ENCODE measurements around the gene DCAF8. TPM values are rescaled to one million over a fixed set of nuclear protein-coding genes. Genes with fewer than 3 reads are reported as not detected.

DCAF8 gene
- total RNA-seq, 1 experiment from 2014 or later, result 98.1 TPM

DNA sequence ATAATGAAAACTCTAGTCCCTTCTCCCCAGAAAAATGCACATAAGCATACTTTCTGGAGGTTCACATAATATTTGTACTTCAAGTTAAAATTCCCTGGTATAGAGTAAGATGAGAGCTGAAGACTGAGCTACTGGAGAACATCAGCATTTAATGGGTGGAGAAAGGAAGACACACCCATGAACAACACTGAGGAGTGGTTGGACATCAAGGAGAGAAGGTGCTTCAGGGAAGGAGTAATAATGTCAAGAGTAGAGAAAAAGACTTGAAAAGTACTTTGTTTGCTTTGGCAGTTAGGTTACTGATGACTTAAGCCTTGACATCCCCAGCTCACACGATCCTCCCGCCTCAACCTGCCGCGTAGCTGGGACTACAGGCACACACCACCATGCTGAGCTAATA lies 35.3 kb downstream of the DCAF8 start (continued):
- TF ChIP-seq POLR2AphosphoS5 (IDR thresholded peaks at IDR 0.05; ENCODE audit: low read depth, low read length), result no peak
- TF ChIP-seq JUND (IDR thresholded peaks at IDR 0.05), result no peak
- TF ChIP-seq, protein P1, sequence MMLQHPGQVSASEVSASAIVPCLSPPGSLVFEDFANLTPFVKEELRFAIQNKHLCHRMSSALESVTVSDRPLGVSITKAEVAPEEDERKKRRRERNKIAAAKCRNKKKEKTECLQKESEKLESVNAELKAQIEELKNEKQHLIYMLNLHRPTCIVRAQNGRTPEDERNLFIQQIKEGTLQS (IDR thresholded peaks at IDR 0.05), result no peak
- no peak for TF ChIP-seq EGR1 (IDR thresholded peaks at IDR 0.05; ENCODE audit: low read depth)

DNA sequence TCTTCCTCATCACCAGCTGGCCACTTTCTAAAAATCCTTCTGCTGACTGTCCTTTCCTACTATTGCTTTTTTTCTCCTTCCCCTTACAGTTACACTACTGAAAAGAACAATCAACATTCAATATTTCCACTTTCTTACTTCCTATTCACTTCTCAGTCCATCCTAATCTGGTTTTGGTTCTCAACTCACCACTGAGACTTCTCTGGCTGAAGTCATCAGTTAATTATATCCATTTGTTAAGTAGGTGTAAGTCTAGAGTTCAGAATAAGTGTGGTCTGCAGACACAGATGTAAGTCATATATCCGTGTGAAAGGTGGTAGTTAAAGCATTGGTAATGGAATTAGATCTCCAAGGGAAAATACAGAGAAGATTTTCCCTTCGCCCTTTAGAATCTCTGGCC lies 35.7 kb downstream of the DCAF8 start:
- Histone ChIP-seq H3K79me2 (ENCODE audit: insufficient read depth, low read length) (no peaks in the 10 kb centered on the region), H3K27ac (ENCODE audit: low read depth, low read length) (no peak overlapping the region), H3K9me2 (ENCODE audit: insufficient read depth) (no peaks in the 10 kb centered on the region), H3K9me3 (ENCODE audit: control insufficient read depth in 1 of 2, insufficient read depth in 1 of 2, low read depth in 1 of 2, low read length in 2 of 2) (no peaks in the 10 kb centered on the region), H3K36me3 (ENCODE audit: control insufficient read depth in 1 of 2, insufficient read depth in 2 of 2, low read length in 2 of 2) (peaks cover 48 to 62% of the 10 kb centered on the region in 2 experiments; a peak in 3 of 4 replicates), H4K20me1 (ENCODE audit: insufficient read depth) (no peaks in the 10 kb centered on the region), H3K4me2 (ENCODE audit: low read length) (no peak overlapping the region), H3K27me3 (ENCODE audit: insufficient read depth, low read length) (no peaks in the 10 kb centered on the region), H3K9ac (ENCODE audit: low read length) (no peak overlapping the region), H3K4me1 (ENCODE audit: control insufficient read depth in 1 of 2, insufficient read depth in 2 of 2, low read length in 2 of 2) (no peaks in the 10 kb centered on the region), H3K4me3 (replicated peaks in 1 of 2; ENCODE audit: low read depth in 1 of 2, low read length in 2 of 2) (no peak overlapping the region), H2AFZ (ENCODE audit: low read depth, low read length, poor library complexity, severe bottlenecking) (no peak overlapping the region)
- TF ChIP-seq EZH2 (IDR thresholded peaks at IDR 0.05) (no peak), POLR2AphosphoS5 (IDR thresholded peaks at IDR 0.05; ENCODE audit: low read depth, low read length) (no peak)
- RAD21 ChIA-PET (ENCODE audit: low non-redundant PET in 1 of 2, low total read pairs in 2 of 2, uncharacterized antibody in 2 of 2, unreplicated experiment in 2 of 2), result no interaction called here
- no TSS peak for BruUV-seq (replicated peaks)
- DNase-seq (ENCODE audit: low read depth, low spot score) (no peak), ATAC-seq (no peak)
- POLR2A ChIA-PET, result no interaction called here
- intact Hi-C loops (cut with micrococcal nuclease), result no loop called here
- CTCF ChIA-PET, result interaction anchor here (1.2 kb wide), 1 partner anchor 25 kb away, joined by 4 read pairs; no protein-coding TSS in a partner anchor

DNA sequence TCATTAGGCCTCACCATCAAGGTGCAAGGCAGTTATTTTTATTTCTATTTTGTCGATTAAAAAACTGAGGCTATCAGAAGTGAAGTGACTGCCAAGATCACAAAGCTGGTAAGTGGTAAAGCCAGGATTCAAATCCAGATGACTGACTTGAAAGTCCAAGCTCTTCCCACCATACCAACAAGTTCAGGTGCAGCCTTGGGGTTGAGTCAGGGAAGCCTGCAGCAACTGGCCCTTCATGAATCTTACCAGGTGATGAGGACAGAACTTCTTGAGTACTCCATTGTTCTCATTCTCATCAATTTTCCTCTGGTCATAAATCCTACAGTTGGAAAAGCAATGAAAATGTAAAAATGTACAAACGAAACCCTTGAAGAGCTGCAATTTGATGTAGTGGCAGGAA lies 37.0 kb downstream of the DCAF8 start:
- Histone ChIP-seq H3K27ac (ENCODE audit: low read depth, low read length) (no peak overlapping the region), H3K9me3 (ENCODE audit: control insufficient read depth in 1 of 2, insufficient read depth in 1 of 2, low read depth in 1 of 2, low read length in 2 of 2) (no peaks in the 10 kb centered on the region), H4K20me1 (ENCODE audit: insufficient read depth) (no peaks in the 10 kb centered on the region), H3K9ac (ENCODE audit: low read length) (no peak overlapping the region), H3K27me3 (ENCODE audit: insufficient read depth, low read length) (no peaks in the 10 kb centered on the region), H3K36me3 (ENCODE audit: control insufficient read depth in 1 of 2, insufficient read depth in 2 of 2, low read length in 2 of 2) (peaks cover 47 to 51% of the 10 kb centered on the region in 2 experiments; a peak in 3 of 4 replicates), H3K4me2 (ENCODE audit: low read length) (no peak overlapping the region), H3K4me3 (replicated peaks in 1 of 2; ENCODE audit: low read depth in 1 of 2, low read length in 2 of 2) (no peak overlapping the region), H2AFZ (ENCODE audit: low read depth, low read length, poor library complexity, severe bottlenecking) (no peak overlapping the region), H3K79me2 (ENCODE audit: insufficient read depth, low read length) (no peaks in the 10 kb centered on the region), H3K4me1 (ENCODE audit: control insufficient read depth in 1 of 2, insufficient read depth in 2 of 2, low read length in 2 of 2) (no peaks in the 10 kb centered on the region), H3K9me2 (ENCODE audit: insufficient read depth) (no peaks in the 10 kb centered on the region)
- ChIA-PET CTCF (no interaction called here), POLR2A (interaction anchor here (1.0 kb wide), 1 partner anchor 13 kb away, joined by 4 read pairs; no protein-coding TSS in a partner anchor), RAD21 (ENCODE audit: low non-redundant PET in 1 of 2, low total read pairs in 2 of 2, uncharacterized antibody in 2 of 2, unreplicated experiment in 2 of 2) (no interaction called here)
- TF ChIP-seq SRF (IDR thresholded peaks at IDR 0.05; ENCODE audit: low read depth), result no peak
- TF ChIP-seq CEBPB (IDR thresholded peaks at IDR 0.05; ENCODE audit: low read depth), result no peak
- no peak for TF ChIP-seq SP1 (IDR thresholded peaks at IDR 0.05; ENCODE audit: low read depth)
- no peak for TF ChIP-seq POLR2AphosphoS5 (IDR thresholded peaks at IDR 0.05; ENCODE audit: low read depth, low read length)
- BruUV-seq (replicated peaks), result no TSS peak
- DNase-seq (ENCODE audit: low read depth, low spot score), result no peak
- ATAC-seq, result no peak
- intact Hi-C loops (cut with micrococcal nuclease), result no loop called here
